Ovary (tissue), 3 donors: ENCODE results near the gene MYOM1.
"Not testable (repeated sequence)": the region's sequence is repeated elsewhere in the genome, so short reads cannot be mapped to it uniquely, and the experiment has no call there.

Experiments used
- CTCF ChIP-seq, 3 donors: fragments of 450-650 bp in 2 of 3; fragments of 200-600 bp in 1 of 3; IDR thresholded peaks; one replicate each; pipeline versions ENCODE4 v1.5.1 to v1.8.0; 2016 to 2022; ENCODE audit warnings: antibody characterized with exemption in 3 of 3, mild to moderate bottlenecking in 1 of 3
- POLR2A ChIP-seq: fragments of 450-650 bp; IDR thresholded peaks from one replicate; pipeline ENCODE4 v1.6.1; 2017; ENCODE audit warnings: antibody characterized with exemption, mild to moderate bottlenecking, moderate library complexity
- donor health status: DM: no; HTN: no; CAD: no.

- TF ChIP-seq CTCF (IDR thresholded peaks at IDR 0.05); POLR2A: not testable (repeated sequence)
These were observed 21.4 kb downstream of the MYOM1 start for GRCh38 chr18:3198260-3198860.
